Gastrocnemius medialis (tissue), 4 donors: Measurements from ENCODE around the gene ZNF892. TPM values are rescaled to one million over a fixed set of nuclear protein-coding genes. Genes with fewer than 3 reads are reported as not detected.
"Not testable (repeated sequence)": the region's sequence is repeated elsewhere in the genome, so short reads cannot be mapped to it uniquely, and the experiment has no call there.

Experiments
- ATAC-seq, 2 donors: fragments of 150-250 bp; one replicate each; pipeline ENCODE4 v1.9.1; 2016
- DNase-seq, 2 donors: peaks; one replicate each; pipeline ENCODE4 v3.0.0-alpha.2; 2019
- H3K27ac ChIP-seq, 4 donors: fragments of 200-600 bp; sonication (generic); 1 replicate in 1 of 4; 2 replicates in 3 of 4; pipeline ENCODE4 v1.5.1; 2016 to 2018; ENCODE audit warnings: mild to moderate bottlenecking in 2 of 4, moderate library complexity in 1 of 4
- H3K27me3 ChIP-seq, 3 donors: fragments of 200-600 bp; sonication (generic) in 2 of 3; 1 replicate in 1 of 3; 2 replicates in 2 of 3; pipeline versions ENCODE4 v1.5.1 to v1.6.0; 2016 to 2019; ENCODE audit warnings: mild to moderate bottlenecking in 1 of 3, moderate library complexity in 1 of 3
- H3K36me3 ChIP-seq, 2 donors: fragments of 200-600 bp; sonication (generic) in 1 of 2; one replicate each; pipeline ENCODE4 v1.5.1; 2017 to 2018
- H3K4me1 ChIP-seq, 2 donors: fragments of 200-600 bp; sonication (generic) in 1 of 2; one replicate each; pipeline ENCODE4 v1.5.1; 2016 to 2017; ENCODE audit warnings: mild to moderate bottlenecking in 2 of 2
- H3K4me3 ChIP-seq, 4 donors: fragments of 200-600 bp; sonication (generic) in 3 of 4; 1 replicate in 1 of 4; 2 replicates in 3 of 4; pipeline ENCODE4 v1.5.1; 2016 to 2019; ENCODE audit warnings: mild to moderate bottlenecking in 2 of 4
- H3K9me3 ChIP-seq, 3 donors: fragments of 200-600 bp; sonication (generic) in 2 of 3; 1 replicate in 1 of 3; 2 replicates in 2 of 3; pipeline ENCODE4 v1.5.1; 2016 to 2019
- CTCF ChIP-seq, 5 experiments: fragments of 450-650 bp in 3 of 5; fragments of 200-600 bp in 2 of 5; sonication (generic) in 2 of 5; IDR thresholded peaks in 4 of 5; conservative IDR thresholded peaks in 1 of 5; 1 replicate in 4 of 5; 2 replicates in 1 of 5; pipeline ENCODE4 v1.5.1; 2016 to 2019; ENCODE audit warnings: antibody characterized with exemption in 5 of 5, mild to moderate bottlenecking in 3 of 5, moderate library complexity in 3 of 5
- POLR2A ChIP-seq, 2 donors: fragments of 450-650 bp; IDR thresholded peaks; one replicate each; pipeline ENCODE4 v1.6.1; 2017; ENCODE audit warnings: antibody characterized with exemption in 2 of 2, mild to moderate bottlenecking in 2 of 2, moderate library complexity in 2 of 2
- in situ Hi-C, 4 donors: fragments of 200-750 bp; cut with MboI; loops; one replicate each; pipeline versions ENCODE4 v1.15.0 to v1.8.0; 2017; ENCODE audit warnings: low sequenced_read_pairs in 4 of 4
- intact Hi-C: fragments of 100-400 bp; cut with DNase I; formaldehyde crosslinking; loops from one replicate; pipeline ENCODE4 v1.15.1; 2023; ENCODE audit warnings: low total_unique reads
- total RNA-seq, 4 donors: library from RNA; depleted of rRNA; stranded (reverse); fragments of >200 nt; gene quantifications; one replicate each; pipeline versions ENCODE4 v1.1.0 to v1.2.3, GENCODE V29; 2016

ZNF892 gene
- total RNA-seq, 4 donors from 2014 or later = 1.5 to 4.5 (median 2.1) TPM

- no peaks in the 10 kb centered on the region for H3K4me1 ChIP-seq
- H3K27ac ChIP-seq = no peak overlapping the region
- no peak overlapping the region for H3K4me3 ChIP-seq
- TF ChIP-seq CTCF (IDR thresholded peaks at IDR 0.05 in 4 of 5, conservative IDR thresholded peaks at IDR 0.05 in 1 of 5) (no peak), POLR2A (IDR thresholded peaks at IDR 0.05) (no peak)
- H3K27me3 ChIP-seq = no peaks in the 10 kb centered on the region
- in situ Hi-C loops = no loop called here
- intact Hi-C loops = no loop called here
- no peaks in the 10 kb centered on the region for H3K36me3 ChIP-seq
- peaks cover 0 to 16% (median 12%) of the 10 kb centered on the region in 3 donors for H3K9me3 ChIP-seq
- no peak for DNase-seq
- ATAC-seq = no peak
These were observed 32.8 kb downstream of the ZNF892 start for GRCh38 chr2:95240091-95240490.

- H3K4me1 ChIP-seq = no peaks in the 10 kb centered on the region
- DNase-seq = no peak
- peaks cover 0 to 16% (median 12%) of the 10 kb centered on the region in 3 donors for H3K9me3 ChIP-seq
- no peak overlapping the region for H3K27ac ChIP-seq
- H3K4me3 ChIP-seq = no peak overlapping the region
- intact Hi-C loops (no loop called here), in situ Hi-C loops (no loop called here)
- H3K27me3 ChIP-seq = no peaks in the 10 kb centered on the region
- no peak for ATAC-seq
- no peak for TF ChIP-seq POLR2A (IDR thresholded peaks at IDR 0.05)
- TF ChIP-seq CTCF (IDR thresholded peaks at IDR 0.05 in 4 of 5, conservative IDR thresholded peaks at IDR 0.05 in 1 of 5) = no peak
- no peaks in the 10 kb centered on the region for H3K36me3 ChIP-seq
These were observed 33.2 kb downstream of the ZNF892 start for GRCh38 chr2:95240556-95240955.

GRCh38 chr2:95242084-95242483 lies 34.8 kb downstream of the ZNF892 start:
- intact Hi-C loops, H3K27me3 ChIP-seq, ATAC-seq, H3K27ac ChIP-seq, H3K4me1 ChIP-seq, in situ Hi-C loops, H3K36me3 ChIP-seq, DNase-seq: not testable (repeated sequence)
- H3K4me3 ChIP-seq = peak overlapping the region in 1 of 4 donors; percentile 10
- H3K9me3 ChIP-seq = peaks cover 4 to 16% (median 12%) of the 10 kb centered on the region in 3 donors

Other genes starting within 250 kb of the ZNF892 start
- gene MAL, start 181.8 kb upstream of the ZNF892 start, total RNA-seq = 1 to 10 TPM in 1 of 4 donors, under 1 TPM in 2, not detected in 1; 0.64 to 2.4 (median 0.87) TPM
- gene MRPS5, start 85.7 kb upstream of the ZNF892 start, total RNA-seq = 100 to 1,000 TPM in 1 of 4 donors, 10 to 100 TPM in 3; 53.4 to 106 (median 68.7) TPM
- gene ZNF514, start 47.7 kb upstream of the ZNF892 start, total RNA-seq = 10 to 100 TPM in 1 of 4 donors, 1 to 10 TPM in 3; 3.8 to 11.5 (median 5.9) TPM
- 1 to 10 TPM; 2.4 to 3.6 (median 2.9) TPM for gene ZNF2, start 41.7 kb upstream of the ZNF892 start, total RNA-seq
- gene PROM2, start 66.9 kb downstream of the ZNF892 start, total RNA-seq = under 1 TPM in 2 of 4 donors, not detected in 2; 0.33 to 0.46 TPM
- 1 to 10 TPM in 2 of 4 donors, under 1 TPM in 2; 0.55 to 2.9 (median 1.0) TPM for gene KCNIP3, start 89.8 kb downstream of the ZNF892 start, total RNA-seq
- 10 to 100 TPM; 18.4 to 28.3 (median 27.0) TPM for gene FAHD2A, start 195.2 kb downstream of the ZNF892 start, total RNA-seq